Colonic mucosa (tissue), 4 donors: ENCODE results near the gene FBXO33. TPM values are rescaled to one million over a fixed set of nuclear protein-coding genes. Genes with fewer than 3 reads are reported as not detected.

ENCODE experiments used
- DNase-seq: peaks from one replicate; pipeline ENCODE4 v3.0.0-alpha.2; 2020
- H3K27ac ChIP-seq: fragments of 200-600 bp; one replicate; pipeline ENCODE4 v1.8.0; 2021
- H3K27me3 ChIP-seq: fragments of 200-600 bp; one replicate; pipeline ENCODE4 v1.8.0; 2021
- H3K36me3 ChIP-seq: fragments of 200-600 bp; one replicate; pipeline ENCODE4 v1.8.0; 2021
- H3K4me1 ChIP-seq: fragments of 200-600 bp; one replicate; pipeline ENCODE4 v1.8.0; 2021; ENCODE audit warnings: mild to moderate bottlenecking
- H3K4me3 ChIP-seq: fragments of 200-600 bp; one replicate; pipeline ENCODE4 v1.8.0; 2021
- H3K9ac ChIP-seq, 2 donors: one replicate each; pipeline ENCODE4 v1.7.0; 2013; ENCODE audit warnings: control low read depth in 2 of 2, low read depth in 2 of 2, low read length in 2 of 2
- H3K9me3 ChIP-seq: fragments of 200-600 bp; one replicate; pipeline ENCODE4 v1.8.0; 2021
- CTCF ChIP-seq: fragments of 200-600 bp; IDR thresholded peaks from one replicate; pipeline ENCODE4 v1.8.0; 2022; ENCODE audit warnings: antibody characterized with exemption, mild to moderate bottlenecking
- intact Hi-C: fragments of 100-400 bp; cut with DNase I; formaldehyde crosslinking; loops from one replicate; pipeline ENCODE4 v1.14.1; 2022
- total RNA-seq, 2 donors: library from RNA; stranded (reverse); fragmentation: NEBNext Ultra II Directional in 1 of 2; extraction: Animal tissue kit (Norgen Biotek cat#: 25700) in 1 of 2; gene quantifications; one replicate each; pipeline ENCODE4 v1.2.1, GENCODE V29; 2021
- donor health status: healthy.
- donor health status: DM: no; HTN: no; CAD: no.
- donor health status: DM: no; HTN: no; CAD: no.

The FBXO33 gene
- total RNA-seq, 2 donors from 2014 or later, result 10.6 to 11.1 TPM

DNA sequence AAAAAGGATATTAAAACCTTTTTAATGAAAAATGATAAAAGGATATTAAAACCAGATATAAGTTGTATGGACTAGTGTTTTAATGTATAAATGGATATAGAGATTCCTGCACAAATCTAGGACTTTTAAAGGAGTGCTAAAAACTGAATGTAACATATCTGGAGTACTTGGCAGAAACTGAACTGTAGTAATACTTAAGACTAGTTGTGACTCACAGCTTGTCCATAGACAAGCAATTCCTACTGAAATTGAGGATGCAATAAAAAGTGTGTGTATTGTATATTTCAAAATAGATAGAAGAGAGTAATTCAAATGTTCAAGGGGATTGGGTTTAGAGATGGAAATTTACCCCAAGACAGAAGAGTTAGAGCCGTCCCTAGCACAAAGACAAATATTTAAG is 59.6 kb downstream of the FBXO33 start:
- Histone ChIP-seq H3K4me3 (no peak overlapping the region), H3K9me3 (no peaks in the 10 kb centered on the region), H3K27ac (no peak overlapping the region), H3K27me3 (no peaks in the 10 kb centered on the region), H3K36me3 (no peaks in the 10 kb centered on the region), H3K4me1 (no peaks in the 10 kb centered on the region), H3K9ac (no peak overlapping the region)
- no peak for DNase-seq
- intact Hi-C loops, result loop anchor here (5.0 kb wide), 1 partner anchor 265 kb away; no protein-coding TSS in a partner anchor
- TF ChIP-seq CTCF, result no peak

GRCh38 chr14:39370415-39370814 is 61.8 kb downstream of the FBXO33 start:
- Histone ChIP-seq H3K4me1 (no peaks in the 10 kb centered on the region), H3K4me3 (no peak overlapping the region), H3K27me3 (no peaks in the 10 kb centered on the region), H3K36me3 (no peaks in the 10 kb centered on the region), H3K9me3 (no peaks in the 10 kb centered on the region), H3K9ac (no peak overlapping the region), H3K27ac (no peak overlapping the region)
- intact Hi-C loops, result loop anchor here (5.0 kb wide), 1 partner anchor 263 kb away; no protein-coding TSS in a partner anchor
- no peak for DNase-seq
- TF ChIP-seq CTCF, result no peak

DNA sequence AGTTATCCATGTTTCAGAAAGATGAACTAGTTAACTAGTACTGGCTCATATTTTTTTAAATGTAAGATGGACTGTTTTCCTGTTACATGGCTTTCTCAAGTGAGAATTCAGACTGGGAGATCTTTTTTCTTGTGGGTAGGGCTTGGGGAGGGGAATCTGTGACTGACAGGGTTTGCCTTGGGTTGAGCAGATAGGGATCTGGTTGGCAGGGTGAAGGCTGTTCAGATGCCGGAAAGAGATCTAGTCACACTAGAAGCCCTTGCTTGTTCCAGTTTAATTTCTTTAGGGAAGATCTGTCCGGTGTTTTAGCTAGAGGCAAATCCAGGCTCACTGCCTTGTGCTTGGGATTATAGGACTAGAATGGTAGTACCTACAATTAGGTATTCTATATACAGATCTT is 63.2 kb downstream of the FBXO33 start:
- Histone ChIP-seq H3K4me1 (no peaks in the 10 kb centered on the region), H3K4me3 (no peak overlapping the region), H3K27me3 (no peaks in the 10 kb centered on the region), H3K36me3 (no peaks in the 10 kb centered on the region), H3K27ac (no peak overlapping the region), H3K9ac (no peak overlapping the region), H3K9me3 (no peaks in the 10 kb centered on the region)
- no peak for TF ChIP-seq CTCF
- intact Hi-C loops, result no loop called here
- DNase-seq, result no peak

DNA sequence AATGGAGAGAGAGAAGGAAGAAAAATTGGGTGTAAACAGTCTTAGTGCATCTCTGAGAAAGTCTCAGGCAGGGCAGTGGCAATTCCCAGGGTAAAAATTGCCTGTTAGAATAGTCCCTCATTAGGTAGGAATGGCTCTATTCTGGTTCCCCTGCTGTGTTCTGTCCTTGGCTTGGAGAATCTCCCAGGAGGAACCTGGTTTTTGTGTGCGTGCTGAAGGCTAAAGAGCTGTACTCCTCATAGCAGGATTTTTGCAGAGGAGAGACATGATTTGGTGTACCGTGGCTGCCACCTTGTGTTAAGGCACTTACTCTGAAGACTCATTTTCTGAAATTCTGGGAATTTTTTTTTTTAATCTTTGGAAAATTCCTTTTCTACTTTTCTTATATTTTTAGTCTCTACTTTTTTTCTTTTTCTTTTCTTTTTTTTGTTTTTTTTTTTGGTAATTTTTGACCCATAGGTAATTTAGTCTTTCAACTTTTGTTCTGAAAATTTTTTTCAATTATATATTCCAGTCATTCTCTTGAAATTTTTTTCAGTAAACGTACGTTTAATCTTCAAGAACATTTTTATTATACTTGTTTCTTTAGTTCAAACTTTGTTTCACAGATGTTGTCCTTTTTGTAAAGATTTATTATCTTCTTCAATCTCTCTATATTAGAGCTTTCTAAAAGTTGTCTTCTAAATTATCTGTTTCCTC is 63.8 kb downstream of the FBXO33 start:
- intact Hi-C loops, result no loop called here
- Histone ChIP-seq H3K27ac (no peak overlapping the region), H3K36me3 (no peaks in the 10 kb centered on the region), H3K4me1 (no peaks in the 10 kb centered on the region), H3K9ac (no peak overlapping the region), H3K27me3 (no peaks in the 10 kb centered on the region), H3K9me3 (no peaks in the 10 kb centered on the region), H3K4me3 (no peak overlapping the region)
- DNase-seq, result no peak
- no peak for TF ChIP-seq CTCF

GRCh38 chr14:39367387-39367751 is 64.9 kb downstream of the FBXO33 start:
- Histone ChIP-seq H3K4me1 (no peaks in the 10 kb centered on the region), H3K27ac (no peak overlapping the region), H3K9me3 (no peaks in the 10 kb centered on the region), H3K27me3 (no peaks in the 10 kb centered on the region), H3K9ac (no peak overlapping the region), H3K4me3 (no peak overlapping the region), H3K36me3 (no peaks in the 10 kb centered on the region)
- no peak for TF ChIP-seq CTCF
- intact Hi-C loops, result no loop called here
- DNase-seq, result no peak
